Muscle of leg (tissue), 11 donors: ENCODE data around the gene SLC6A17. TPM values are rescaled to one million over a fixed set of nuclear protein-coding genes. Genes with fewer than 3 reads are reported as not detected.

Experiments used
- DNase-seq: peaks from one replicate; pipeline ENCODE4 v3.0.0; 2013
- H3K27ac ChIP-seq: one replicate; pipeline ENCODE4 v1.5.1; 2013; ENCODE audit warnings: mild to moderate bottlenecking, low read length, control low read depth
- H3K27me3 ChIP-seq: one replicate; pipeline ENCODE4 v1.6.1; 2013; ENCODE audit warnings: low read length; ENCODE audit not compliant: control insufficient read depth, insufficient read depth
- H3K36me3 ChIP-seq: one replicate; pipeline ENCODE4 v1.6.1; 2013; ENCODE audit warnings: low read length; ENCODE audit not compliant: control insufficient read depth, insufficient read depth
- H3K4me1 ChIP-seq: one replicate; pipeline ENCODE4 v1.6.1; 2013; ENCODE audit warnings: low read length; ENCODE audit not compliant: control insufficient read depth, insufficient read depth
- H3K4me3 ChIP-seq: one replicate; pipeline ENCODE4 v1.5.1; 2013; ENCODE audit warnings: low read length, control low read depth
- H3K9me3 ChIP-seq: replicated peaks from 2 replicates; pipeline ENCODE4 v1.6.1; 2013; ENCODE audit warnings: low read depth, low read length; ENCODE audit not compliant: control insufficient read depth
- WGBS: methylation state at CpG from one replicate; pipeline ENCODE4 v1.1.5; 2013; ENCODE audit warnings: missing lambda C conversion rate; ENCODE audit not compliant: insufficient coverage; 5-methylcytosine and 5-hydroxymethylcytosine counted together
- polyA plus RNA-seq, 8 donors: library from polyadenylated mRNA; unstranded; fragments of 120-200 nt; gene quantifications; one replicate each; pipeline versions ENCODE4 v1.2.1 to v1.2.3, GENCODE V29; 2013; ENCODE audit warnings: inconsistent platforms in 1 of 8, low replicate concordance in 1 of 8; ENCODE audit not compliant: insufficient read length in 8 of 8, insufficient read depth in 1 of 8
- total RNA-seq: library from RNA; stranded (reverse); fragments of 120-200 nt; gene quantifications from one replicate; pipeline ENCODE4 v1.2.4, GENCODE V29; 2013

SLC6A17 gene
- total and polyA plus RNA-seq, 9 donors: 0.04 to 0.79 (median 0.25) TPM

DNA sequence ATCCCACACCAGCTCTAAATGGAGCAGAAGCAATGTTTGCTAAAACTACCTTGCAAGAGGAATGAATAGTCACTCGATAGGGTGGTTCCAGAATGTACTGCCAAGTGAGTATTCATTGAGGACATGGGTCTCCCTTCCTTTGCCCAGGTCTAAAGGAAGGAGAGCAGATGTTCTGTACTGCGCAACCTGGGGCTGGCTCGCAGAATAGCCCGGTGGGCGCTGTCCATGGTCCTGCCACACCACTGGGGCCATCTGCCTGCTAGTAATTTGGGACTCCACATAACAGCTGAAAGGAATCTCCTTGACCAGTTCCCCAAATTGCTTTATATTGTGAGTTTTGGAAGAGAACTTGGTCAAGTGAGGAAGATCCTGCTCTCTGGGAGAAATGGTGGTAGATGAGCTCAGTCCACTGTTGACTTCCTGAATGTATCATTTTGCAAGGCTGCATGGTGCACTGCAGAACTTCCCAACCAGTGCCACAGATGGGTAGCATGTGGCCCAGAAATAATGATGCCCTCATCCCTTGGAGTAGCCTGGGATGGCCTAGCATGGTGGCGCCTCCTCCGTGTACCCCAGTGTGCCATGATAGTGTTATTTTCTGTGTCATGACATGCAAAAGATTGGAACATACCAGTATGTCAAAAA is 5.7 kb downstream of the SLC6A17 start:
- 5% methylated on average over 6 of the region's 7 CpGs for WGBS
- H3K27ac ChIP-seq: no peak overlapping the region
- H3K4me3 ChIP-seq: no peak overlapping the region
- DNase-seq: peak; percentile 70
- H3K36me3 ChIP-seq: no peaks in the 10 kb centered on the region
- no peaks in the 10 kb centered on the region for H3K9me3 ChIP-seq
- peaks cover 41% of the 10 kb centered on the region for H3K27me3 ChIP-seq
- H3K4me1 ChIP-seq: no peaks in the 10 kb centered on the region

DNA sequence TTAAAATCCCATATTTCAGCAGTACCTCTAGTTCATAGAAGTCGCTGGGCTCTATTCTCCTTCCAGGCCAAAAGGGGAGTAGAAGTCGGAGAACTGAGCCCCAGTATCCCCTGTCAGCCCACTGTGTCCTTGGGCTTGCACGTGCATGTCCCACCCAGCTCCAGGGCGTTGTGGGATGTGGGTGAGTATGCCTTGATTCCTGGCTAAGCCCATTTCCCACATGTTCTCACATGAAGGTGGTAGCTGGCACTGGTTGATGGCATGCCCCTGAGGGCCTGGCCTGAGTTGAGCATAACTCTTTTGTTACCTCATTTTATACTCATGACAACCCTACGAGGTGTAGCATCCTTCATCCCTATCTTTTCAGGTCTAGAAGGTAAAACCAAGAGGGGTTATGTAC is 8.0 kb downstream of the SLC6A17 start:
- no peaks in the 10 kb centered on the region for H3K4me1 ChIP-seq
- H3K27ac ChIP-seq: no peak overlapping the region
- no peaks in the 10 kb centered on the region for H3K36me3 ChIP-seq
- H3K27me3 ChIP-seq: peaks cover 19% of the 10 kb centered on the region
- H3K9me3 ChIP-seq: no peaks in the 10 kb centered on the region
- DNase-seq: no peak
- WGBS: 80% methylated on average over 2 of the region's 5 CpGs
- no peak overlapping the region for H3K4me3 ChIP-seq

DNA sequence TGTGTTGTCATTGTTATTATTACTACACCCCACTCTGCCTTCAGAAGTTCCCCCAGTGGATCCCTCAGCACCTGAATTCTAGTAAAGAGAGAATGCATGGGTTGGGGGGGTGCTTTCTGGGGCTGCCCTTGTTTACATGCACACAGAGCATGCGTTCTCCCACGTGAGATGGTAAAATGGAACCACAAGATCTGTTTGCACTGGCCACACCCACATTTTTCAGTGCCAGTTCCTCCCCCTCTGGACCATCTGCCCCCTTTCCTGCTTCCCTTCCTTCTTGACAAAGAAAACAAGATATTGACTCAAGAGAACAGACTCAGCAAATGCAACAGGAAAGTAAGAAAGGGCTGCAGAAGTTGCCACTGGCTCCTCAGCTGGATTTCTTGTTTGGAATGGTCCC is 8.9 kb downstream of the SLC6A17 start:
- 80% methylated on average over 2 of the region's 2 CpGs for WGBS
- Histone ChIP-seq H3K9me3 (no peaks in the 10 kb centered on the region), H3K4me3 (no peak overlapping the region), H3K4me1 (no peaks in the 10 kb centered on the region), H3K27ac (no peak overlapping the region), H3K27me3 (peaks cover 15% of the 10 kb centered on the region), H3K36me3 (no peaks in the 10 kb centered on the region)
- DNase-seq: no peak

DNA sequence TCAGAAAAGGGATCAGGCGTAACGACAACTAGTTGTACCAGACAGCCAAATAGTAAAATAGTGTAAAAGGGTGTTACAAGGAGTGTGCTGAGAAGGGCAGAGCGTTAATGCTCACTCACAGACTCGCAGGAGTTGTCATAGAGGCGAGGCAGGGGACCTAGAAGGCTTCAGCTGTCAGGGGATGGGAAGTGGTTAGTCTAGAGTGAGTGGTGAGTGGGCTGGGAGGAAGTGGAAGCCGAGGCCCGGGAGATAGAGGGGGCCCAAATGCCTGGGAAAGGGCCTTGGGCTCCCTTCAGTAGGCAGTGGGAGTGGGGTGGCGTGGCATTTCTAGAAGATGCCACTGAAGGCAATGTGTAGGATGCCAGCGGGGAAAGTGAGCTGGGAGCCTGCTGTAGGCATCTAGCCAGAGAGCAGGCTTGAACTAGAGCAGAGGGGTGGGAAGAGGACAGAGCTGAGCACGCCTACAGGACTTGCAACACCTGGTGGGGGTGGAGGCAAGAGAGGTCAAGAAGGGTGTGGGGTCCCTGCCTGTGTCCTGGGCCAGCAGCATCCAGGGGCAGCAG is 10.3 kb downstream of the SLC6A17 start:
- no peaks in the 10 kb centered on the region for H3K9me3 ChIP-seq
- 49% methylated on average over 9 of the region's 10 CpGs for WGBS
- no peak overlapping the region for H3K4me3 ChIP-seq
- no peaks in the 10 kb centered on the region for H3K36me3 ChIP-seq
- DNase-seq: no peak
- peaks cover 10% of the 10 kb centered on the region for H3K27me3 ChIP-seq
- H3K27ac ChIP-seq: no peak overlapping the region
- H3K4me1 ChIP-seq: no peaks in the 10 kb centered on the region

DNA sequence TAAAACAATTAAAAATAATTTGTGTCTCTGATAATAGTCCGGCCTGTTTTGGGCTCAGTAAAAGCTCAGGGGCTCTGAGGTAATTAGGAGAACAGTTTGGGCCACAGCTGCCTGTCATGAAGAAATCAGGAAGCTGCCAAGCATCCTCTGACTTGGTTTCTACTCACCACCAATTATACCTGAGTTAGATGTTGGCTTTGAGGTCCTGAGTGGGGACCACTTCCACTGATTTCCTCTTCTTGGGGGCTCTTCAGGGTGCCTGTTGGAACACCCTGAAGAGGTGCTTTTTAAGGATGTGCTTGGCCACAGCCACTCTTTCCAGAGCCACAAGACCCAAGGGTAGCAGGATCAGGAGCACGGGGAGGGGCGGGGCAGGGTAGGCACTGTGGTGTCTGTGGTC is 10.9 kb downstream of the SLC6A17 start:
- Histone ChIP-seq H3K27me3 (peaks cover 10% of the 10 kb centered on the region), H3K4me1 (no peaks in the 10 kb centered on the region), H3K36me3 (no peaks in the 10 kb centered on the region), H3K9me3 (no peaks in the 10 kb centered on the region), H3K4me3 (no peak overlapping the region), H3K27ac (no peak overlapping the region)
- WGBS: no CpG with 5 or more reads among the region's 3 CpGs
- no peak for DNase-seq

DNA sequence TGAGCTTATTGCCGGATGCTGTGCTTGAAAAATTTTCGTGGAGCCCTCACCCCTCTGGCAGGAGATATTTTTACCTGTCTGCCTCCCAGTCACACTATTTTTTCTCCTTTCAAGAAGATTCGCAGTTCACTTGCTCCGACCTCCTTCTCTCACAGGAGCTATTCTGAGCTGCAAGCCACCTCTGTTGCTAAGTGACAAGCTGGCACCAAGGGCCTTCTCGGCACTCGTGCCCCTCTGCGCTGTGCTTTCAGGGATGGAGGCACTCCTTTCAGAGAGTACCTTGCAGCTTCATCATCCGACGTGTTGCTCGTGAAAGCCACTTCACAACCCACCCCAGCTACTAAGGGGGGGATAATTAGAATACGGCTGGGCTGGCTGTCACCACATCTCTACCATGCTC is 11.6 kb downstream of the SLC6A17 start:
- Histone ChIP-seq H3K4me3 (no peak overlapping the region), H3K27ac (no peak overlapping the region), H3K27me3 (peaks cover 12% of the 10 kb centered on the region), H3K9me3 (no peaks in the 10 kb centered on the region), H3K4me1 (no peaks in the 10 kb centered on the region), H3K36me3 (no peaks in the 10 kb centered on the region)
- no peak for DNase-seq
- WGBS: 74% methylated on average over 6 of the region's 11 CpGs

DNA sequence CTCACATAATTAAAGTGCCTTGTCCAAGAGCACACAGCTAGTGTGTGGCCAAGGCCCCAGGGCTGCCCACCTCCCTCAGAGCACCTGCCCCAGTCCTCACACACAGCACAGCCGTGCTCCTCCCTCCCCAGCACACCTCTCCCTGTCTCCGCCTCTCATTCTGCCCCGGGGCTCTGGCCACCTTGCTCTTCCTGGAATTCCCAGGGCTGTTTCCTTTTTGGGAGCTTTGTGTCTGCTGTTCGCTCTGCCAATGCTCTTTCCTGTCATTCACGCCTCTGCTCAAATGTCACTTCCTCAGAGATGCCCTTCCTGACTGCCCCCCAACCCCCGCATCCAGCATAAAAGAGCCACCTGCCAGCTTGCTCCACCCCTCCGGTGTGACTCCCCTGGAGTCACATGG is 13.3 kb downstream of the SLC6A17 start:
- whole genome bisulfite sequencing: 33% methylated on average over 7 of the region's 7 CpGs

DNA sequence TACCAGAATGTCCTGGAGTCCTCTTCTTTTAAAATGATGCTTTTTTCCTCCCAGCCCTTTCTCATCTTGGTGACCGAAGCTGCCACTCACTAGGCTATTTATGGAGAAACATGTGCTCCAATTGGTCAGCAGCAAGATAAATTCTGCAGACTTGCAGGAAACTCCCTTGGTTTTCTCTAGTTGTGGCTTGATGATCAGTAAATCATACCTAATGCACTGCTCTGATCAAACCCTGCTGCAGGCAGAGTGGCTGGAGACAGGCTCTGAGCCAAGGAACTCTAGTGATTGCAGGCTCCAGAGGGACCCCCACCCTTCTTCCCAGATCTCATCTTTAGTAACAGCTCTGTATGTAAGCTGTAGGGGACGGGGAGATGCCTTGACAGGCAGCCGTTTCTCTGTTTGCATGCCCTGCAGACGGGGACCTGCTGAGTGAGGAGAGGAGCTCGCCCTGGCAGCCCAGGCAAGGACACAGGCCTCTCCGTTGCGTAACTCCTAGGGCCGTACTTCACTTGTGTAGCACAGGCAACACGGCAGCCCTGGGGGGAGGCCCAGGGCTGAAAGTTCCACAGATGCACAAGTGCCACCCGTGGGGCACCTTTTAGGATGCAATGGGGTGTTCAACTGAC is 14.5 kb downstream of the SLC6A17 start:
- DNase-seq: no peak
- Histone ChIP-seq H3K4me3 (no peak overlapping the region), H3K36me3 (no peaks in the 10 kb centered on the region), H3K9me3 (no peaks in the 10 kb centered on the region), H3K27ac (no peak overlapping the region), H3K27me3 (peaks cover 16% of the 10 kb centered on the region), H3K4me1 (no peaks in the 10 kb centered on the region)
- WGBS: 49% methylated on average over 8 of the region's 10 CpGs

More for the DNA sequence above, 13.3 kb downstream of the SLC6A17 start:
- Histone ChIP-seq H3K36me3 (no peaks in the 10 kb centered on the region), H3K9me3 (no peaks in the 10 kb centered on the region), H3K4me1 (no peaks in the 10 kb centered on the region), H3K27me3 (peaks cover 16% of the 10 kb centered on the region), H3K27ac (no peak overlapping the region), H3K4me3 (no peak overlapping the region)
- no peak for DNase-seq

DNA sequence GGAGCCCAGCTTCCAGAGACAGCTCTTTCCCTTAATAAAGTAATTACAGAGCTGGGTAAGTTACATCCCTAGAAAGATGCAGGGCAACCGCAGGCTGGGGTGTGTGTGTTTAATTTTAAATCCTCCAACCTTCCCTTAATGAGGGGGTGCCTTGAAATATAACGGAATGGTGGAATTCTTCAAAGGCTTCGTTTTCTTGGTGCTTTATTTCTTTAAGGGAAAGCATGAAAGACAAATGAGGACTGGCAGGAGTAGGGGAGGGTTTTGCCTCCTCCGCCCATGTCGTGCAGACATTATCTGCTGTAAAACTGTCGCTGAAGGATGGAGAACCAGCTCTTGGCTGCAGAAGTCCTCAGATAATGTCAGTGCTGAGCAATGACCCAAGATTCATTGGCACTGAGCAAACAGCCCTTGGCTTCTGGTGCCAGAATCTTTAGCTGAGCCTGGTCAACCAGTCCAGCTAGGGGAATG is 15.5 kb downstream of the SLC6A17 start:
- no peaks in the 10 kb centered on the region for H3K9me3 ChIP-seq
- H3K4me3 ChIP-seq: no peak overlapping the region
- no peaks in the 10 kb centered on the region for H3K4me1 ChIP-seq
- no peaks in the 10 kb centered on the region for H3K36me3 ChIP-seq
- H3K27me3 ChIP-seq: peaks cover 12% of the 10 kb centered on the region
- WGBS: 70% methylated on average over 3 of the region's 6 CpGs
- no peak overlapping the region for H3K27ac ChIP-seq
- no peak for DNase-seq

DNA sequence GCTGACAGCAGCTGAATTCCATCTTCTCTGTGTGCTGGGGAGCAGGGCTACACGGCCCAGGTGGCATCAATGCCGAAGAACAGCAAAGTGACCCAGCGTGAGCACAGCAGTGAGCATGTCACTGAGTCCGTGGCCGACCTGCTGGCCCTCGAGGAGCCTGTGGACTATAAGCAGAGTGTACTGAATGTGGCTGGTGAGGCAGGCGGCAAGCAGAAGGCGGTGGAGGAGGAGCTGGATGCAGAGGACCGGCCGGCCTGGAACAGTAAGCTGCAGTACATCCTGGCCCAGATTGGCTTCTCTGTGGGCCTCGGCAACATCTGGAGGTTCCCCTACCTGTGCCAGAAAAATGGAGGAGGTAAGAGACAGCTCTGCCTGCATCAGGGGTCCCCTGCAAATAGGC is 16.6 kb downstream of the SLC6A17 start:
- H3K9me3 ChIP-seq: no peaks in the 10 kb centered on the region
- H3K27ac ChIP-seq: no peak overlapping the region
- H3K4me1 ChIP-seq: peaks cover 8% of the 10 kb centered on the region
- DNase-seq: no peak
- no peaks in the 10 kb centered on the region for H3K36me3 ChIP-seq
- 84% methylated on average over 11 of the region's 11 CpGs for whole genome bisulfite sequencing
- H3K4me3 ChIP-seq: no peak overlapping the region
- H3K27me3 ChIP-seq: peaks cover 12% of the 10 kb centered on the region
